Fibroblast of peridontal ligament (primary cell): ENCODE results near the gene PTPRC.
A peak's percentile ranks its signal among the peaks of the same experiment; 100 is the strongest.

Source experiments
- DNase-seq: peaks from one replicate; pipeline ENCODE4 v3.0.0-alpha.2; 2010; ENCODE audit errors: extremely low read depth

PTPRC gene

DNA sequence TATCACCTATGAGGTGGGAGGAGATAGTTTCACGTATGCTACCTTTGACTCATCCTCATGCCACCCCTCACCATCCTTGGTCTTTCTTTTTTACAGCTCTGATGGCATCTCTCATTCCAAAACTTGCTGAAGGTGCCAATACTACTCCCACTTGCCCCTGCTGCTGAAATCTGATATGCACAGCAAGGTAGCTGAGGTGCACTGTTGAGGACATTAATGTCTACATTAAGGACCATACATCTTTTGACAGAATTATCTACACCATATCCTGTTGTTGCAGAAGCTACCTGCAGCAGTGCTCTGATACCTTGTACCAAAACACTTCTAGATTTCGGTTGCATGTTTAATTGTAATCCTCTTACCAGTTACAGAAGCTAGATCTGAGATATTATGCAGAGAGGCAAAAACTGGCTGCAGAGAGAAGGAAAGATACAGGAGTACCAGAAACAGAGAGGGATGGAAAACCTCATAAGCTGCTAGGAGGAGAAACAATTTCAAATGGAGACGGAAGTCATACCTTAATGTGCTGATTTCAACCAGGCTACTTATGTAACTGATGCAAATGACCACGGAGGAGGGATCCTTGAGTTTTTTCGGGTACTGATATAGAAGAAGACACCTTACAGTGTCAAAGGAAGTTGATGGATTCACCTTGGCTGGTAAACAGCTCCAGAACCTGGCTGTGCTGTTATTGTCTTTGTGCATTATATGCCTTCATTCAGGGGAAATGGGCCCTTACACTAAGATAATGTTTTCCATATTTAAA, 19.3 kb upstream of the PTPRC start:
- no peak for DNase-seq

DNA sequence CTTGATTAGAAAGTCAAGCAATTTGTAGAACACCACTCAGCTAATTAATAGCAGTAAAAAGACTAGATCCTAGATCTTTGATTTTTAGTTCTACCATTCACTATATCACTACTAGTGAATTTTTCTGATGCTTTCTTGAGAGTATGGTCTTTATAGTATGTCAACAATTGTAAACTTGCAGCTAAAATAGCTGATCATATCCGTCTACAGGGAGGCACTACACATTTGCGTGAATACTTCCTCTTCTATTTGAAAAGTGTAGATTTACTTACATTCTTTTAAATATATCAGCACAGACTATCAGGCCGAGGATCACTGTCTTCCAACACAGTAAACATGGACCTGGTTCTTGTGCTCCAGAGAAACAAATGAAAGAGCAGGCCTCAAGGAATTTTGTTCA, 18.6 kb upstream of the PTPRC start:
- no peak for DNase-seq

DNA sequence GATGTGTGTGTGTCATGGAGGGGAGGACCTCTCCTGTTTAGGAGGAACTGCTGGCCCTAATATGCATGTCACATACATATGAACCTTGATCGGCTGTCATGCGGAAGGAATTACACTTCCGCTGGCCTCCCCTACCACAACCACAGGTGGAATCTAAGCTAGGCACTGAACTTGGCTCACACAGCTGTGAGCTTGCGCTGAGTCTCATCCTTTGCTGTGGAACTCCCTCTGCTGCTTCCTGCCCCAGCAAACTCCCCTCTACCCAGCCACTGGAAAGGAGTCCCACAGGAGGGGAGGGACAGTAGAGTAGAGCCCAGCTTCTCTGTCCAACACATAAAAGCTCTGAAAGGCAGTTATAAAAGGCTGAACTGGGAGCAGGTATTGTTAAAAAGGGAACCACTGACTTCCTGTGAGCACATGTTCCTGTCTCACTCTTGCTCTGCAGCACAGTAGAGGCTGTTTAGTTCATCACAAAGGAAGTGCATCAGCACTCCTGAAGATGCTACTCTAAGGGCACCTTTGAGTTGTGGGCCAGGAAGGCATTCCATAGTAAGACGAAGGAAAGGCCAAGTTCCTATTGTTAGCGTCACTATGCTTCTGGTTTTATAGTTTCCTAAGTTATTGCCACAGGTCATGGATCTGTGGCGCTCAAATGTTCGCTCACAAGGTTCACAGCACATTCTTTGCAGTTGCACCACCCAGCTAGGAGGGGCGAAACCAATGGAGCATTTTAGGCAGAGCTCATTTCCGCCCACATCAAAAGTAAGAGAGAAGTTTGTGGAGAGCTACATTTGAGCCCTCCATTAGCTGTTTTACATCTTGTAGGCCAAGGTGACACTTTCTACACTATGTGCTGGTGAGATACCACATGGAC, 17.7 kb upstream of the PTPRC start:
- no peak for DNase-seq

DNA sequence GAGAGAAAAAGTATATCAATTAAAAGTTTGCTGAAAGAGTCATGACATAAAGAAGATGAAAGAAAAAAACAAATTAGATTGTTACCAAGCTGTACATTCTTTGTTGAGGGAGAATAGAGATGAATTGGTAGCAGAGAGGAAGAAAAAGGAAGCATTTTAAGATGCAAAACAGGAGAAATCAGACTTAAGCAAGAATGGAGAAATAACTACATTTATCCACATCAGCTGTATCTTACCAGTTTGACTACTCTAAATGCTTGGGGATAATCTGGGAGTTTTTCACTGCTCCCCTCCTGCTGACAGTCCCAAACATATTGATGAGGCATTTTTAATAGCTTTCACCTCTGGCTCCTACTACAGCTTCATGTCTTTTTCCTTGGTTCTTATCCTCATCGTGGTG, 16.8 kb upstream of the PTPRC start:
- DNase-seq: no peak

GRCh38 chr1:198623752-198624647, 14.8 kb upstream of the PTPRC start:
- DNase-seq: peak; percentile 40

DNA sequence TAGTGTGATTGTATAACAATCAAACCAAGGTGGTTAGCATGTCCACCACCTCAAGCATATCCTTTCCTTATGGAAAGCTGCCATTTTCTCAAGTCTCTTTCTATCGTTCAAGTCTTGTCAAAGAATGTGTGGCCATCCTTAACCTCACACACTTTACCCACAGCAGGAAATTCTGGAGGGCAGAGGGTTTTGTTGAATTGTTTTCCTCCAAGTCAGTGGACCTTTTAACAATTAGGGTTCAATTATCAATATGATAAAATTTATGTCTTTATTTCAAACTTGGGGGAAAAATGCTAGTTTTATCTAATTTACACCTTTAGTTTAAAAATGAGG, 14.2 kb upstream of the PTPRC start:
- DNase-seq: no peak

- DNase-seq: peak; percentile 21
These were observed 11.3 kb upstream of the PTPRC start for GRCh38 chr1:198627436-198628066.

GRCh38 chr1:198628067-198628455, 10.8 kb upstream of the PTPRC start:
- peak; percentile 27 for DNase-seq

DNA sequence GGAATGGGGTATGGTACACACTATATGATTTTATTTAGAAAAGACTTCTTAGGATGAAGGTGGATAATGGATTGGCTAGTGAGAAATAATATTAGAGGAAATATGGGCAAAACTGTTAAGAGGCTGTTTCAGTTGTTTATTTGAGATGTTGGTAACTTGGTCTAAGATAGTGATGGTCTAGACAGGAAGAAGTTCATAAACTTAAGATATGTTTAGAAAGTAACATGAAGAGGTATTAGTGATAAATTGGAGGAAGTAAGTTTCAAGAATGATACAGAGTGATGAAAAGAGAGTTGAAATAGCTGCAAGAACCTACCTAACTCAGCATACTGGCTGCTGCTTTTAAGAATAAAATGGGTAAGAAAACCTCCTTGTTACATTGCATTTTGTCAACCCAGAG, 9.2 kb upstream of the PTPRC start:
- no peak for DNase-seq

- DNase-seq: no peak
These were observed 8.0 kb upstream of the PTPRC start for GRCh38 chr1:198630863-198631262.

DNA sequence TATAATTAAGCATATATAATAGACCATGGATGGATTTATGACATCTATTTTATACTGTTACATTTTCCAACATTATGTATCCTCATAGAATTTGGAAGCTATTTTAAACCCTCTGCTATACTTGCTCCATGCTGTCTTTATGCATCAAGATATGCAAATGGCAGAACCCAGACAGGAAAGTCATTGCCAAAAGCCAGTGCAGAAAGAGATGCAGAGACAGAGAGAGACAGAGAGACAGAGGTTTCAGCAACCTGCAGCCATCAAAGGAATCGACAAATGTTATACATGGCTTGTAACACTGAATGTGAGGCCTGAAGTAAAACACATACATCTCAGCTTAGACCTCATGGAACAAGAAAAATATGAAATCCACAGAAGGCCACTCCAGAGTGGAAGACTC, 7.5 kb upstream of the PTPRC start:
- DNase-seq: no peak

DNA sequence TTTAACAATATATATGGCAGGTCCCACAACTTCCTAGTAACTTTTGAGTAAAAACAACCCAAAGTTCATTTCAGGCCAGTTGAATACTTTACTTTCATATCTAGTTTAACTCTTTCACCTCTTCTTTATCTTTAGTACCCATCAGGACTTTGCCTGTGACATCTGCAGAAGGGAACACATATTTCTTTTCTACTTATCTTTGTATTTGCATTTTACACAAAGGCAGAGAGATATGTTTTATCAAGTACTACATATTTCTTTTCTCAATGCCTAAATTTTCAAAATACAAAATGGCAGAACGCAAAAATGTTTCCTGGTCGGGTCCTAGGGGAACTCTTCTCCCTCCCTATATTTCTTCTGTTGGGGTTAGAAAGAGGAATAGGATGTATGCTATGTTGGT, 6.8 kb upstream of the PTPRC start:
- no peak for DNase-seq

- no peak for DNase-seq
These were observed 5.1 kb upstream of the PTPRC start for GRCh38 chr1:198633675-198634121.

DNA sequence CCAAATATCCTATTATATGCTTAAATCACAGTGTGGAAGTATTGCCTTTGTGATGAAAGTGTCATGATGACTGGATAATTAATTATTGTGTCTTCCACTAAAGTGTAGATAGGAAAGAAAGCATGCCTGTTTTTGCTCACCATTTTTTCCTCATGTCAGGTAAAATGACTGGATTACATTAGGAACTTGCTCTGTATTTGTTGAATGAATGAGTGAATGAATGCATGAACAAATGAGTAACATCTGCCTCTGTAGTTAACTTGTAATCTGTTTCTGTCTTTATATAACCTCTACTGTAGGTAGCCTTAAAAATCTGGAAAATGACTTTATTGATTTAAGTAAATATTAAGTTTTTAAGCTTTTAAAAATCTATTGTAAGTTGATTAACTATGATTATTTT, 2.9 kb upstream of the PTPRC start:
- DNase-seq: no peak

DNA sequence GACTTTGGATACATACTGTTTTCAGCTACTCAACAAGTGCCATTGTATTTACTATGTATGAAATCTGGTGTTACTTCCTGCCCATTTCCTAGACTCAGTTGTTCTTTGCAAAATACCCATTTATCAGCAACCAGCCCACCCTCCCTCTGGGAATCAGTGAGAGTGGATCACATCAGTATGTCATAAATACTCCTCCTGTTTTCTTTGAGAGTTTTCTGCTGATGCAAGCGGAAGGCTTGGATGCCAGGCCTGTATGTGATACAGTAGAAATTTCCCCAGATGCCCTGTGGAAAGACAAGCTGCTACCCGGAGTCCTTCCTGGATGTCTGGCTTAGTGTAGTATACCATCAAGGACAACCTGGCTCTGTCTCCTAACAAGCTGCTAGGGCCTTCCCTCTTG, 2.4 kb upstream of the PTPRC start:
- no peak for DNase-seq

- DNase-seq: no peak
These were observed 1.7 kb upstream of the PTPRC start for GRCh38 chr1:198637157-198637556.

- DNase-seq: no peak
These were observed 863 bp upstream of the PTPRC start for GRCh38 chr1:198637916-198638437.

DNA sequence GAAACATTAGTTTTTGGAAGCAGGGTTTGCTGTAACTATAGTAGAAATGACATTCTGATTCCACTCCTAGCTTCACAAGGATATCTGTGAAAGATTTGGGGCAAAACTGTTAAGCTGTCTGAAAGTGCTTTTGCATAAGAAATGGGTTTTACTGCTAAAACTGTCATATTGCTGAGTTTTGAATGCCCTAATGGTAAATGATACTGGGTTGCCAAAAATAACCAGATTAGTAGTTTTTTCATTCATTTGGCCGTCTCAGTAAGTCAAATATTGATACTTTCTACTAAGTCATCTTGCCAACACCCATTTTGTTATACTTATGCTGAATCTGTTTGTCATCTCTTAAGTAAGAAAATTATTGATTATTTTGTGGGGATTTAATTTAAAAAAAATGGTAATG, 399 bp upstream of the PTPRC start:
- DNase-seq: no peak

DNA sequence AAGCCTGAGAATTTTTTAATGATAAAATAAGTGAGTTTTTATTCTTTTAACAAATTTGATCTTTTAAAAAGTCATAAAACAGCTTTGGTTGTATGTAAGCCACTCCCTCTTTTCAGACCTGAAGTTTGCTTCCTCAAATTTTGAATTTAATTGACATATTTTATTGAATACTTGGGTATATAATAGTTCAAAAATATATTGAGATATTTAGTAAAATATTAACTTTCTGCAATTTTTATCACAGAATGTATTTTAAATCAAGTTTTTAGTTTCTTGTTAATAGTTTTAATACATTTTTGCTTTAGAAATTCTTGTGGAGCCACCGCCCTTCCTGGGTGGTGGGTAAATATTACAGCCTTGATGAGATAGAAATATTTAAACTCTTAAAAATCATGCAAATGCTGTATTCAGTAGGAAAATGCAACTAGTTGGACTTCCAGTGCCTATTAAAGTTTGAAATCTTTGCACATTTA, 867 bp downstream of the PTPRC start:
- DNase-seq: no peak

DNA sequence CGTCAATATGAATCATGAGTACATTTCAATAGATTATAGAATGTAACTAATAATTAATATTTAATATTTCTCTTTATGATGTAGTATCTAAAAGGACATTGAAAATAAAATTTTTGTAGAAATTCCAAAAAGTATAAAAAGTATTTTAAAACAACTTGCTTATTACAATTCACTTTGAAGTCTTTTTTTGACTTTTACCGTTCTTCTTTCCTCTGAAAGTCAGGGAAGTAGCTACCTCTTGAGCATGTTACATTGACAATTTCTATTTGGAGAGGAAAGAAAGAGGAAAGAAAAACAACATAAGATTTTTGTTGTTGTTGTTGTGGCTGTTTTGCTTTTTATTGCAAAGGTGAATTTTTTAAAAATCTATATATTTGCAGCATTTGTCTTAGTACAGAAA, 1.3 kb downstream of the PTPRC start:
- DNase-seq: no peak

DNA sequence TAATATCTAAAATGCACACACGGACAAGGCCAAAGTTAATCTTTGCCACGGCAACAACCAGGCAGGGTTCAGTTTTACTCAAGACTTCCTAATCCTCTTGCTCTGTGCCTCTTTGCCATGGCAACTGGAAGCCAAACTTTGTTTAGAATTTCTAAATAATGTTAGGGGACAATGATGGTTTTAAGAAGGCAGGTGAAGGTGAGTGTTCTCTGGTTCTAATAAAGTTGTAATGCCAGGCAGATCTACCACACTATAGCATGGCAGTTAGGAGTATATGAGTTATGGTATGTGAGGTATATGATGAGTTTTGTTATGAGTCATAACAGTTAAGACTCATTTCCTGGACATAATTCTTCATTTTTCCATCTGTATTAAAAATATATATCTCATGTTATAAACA, 2.7 kb downstream of the PTPRC start:
- no peak for DNase-seq
